Neural cell (in vitro differentiated cells): ENCODE results near the gene KRT80. TPM values are rescaled to one million over a fixed set of nuclear protein-coding genes. Genes with fewer than 3 reads are reported as not detected.

Experiments
- H2AFZ ChIP-seq: fragments of 200-600, 300-800 bp; sonication (generic), shearing (Covaris generic); 2 replicates; pipeline ENCODE4 v1.6.0; 2014; ENCODE audit warnings: low read depth, mild to moderate bottlenecking, antibody characterized with exemption, low read length, moderate library complexity
- H3F3A ChIP-seq: fragments of 200-600 bp; shearing (Covaris generic); 2 replicates; pipeline ENCODE4 v1.6.1; 2016; ENCODE audit warnings: mild to moderate bottlenecking, moderate library complexity, mixed read lengths, antibody characterized with exemption, low read length; ENCODE audit not compliant: insufficient read depth, poor library complexity, severe bottlenecking
- H3K27ac ChIP-seq: fragments of 200-600, 300-800 bp; sonication (generic), shearing (Covaris generic); 2 replicates; pipeline ENCODE4 v1.5.1; 2014; ENCODE audit warnings: mild to moderate bottlenecking, low read length, moderate library complexity
- H3K27me3 ChIP-seq: fragments of 300-800, 200-600 bp; sonication (generic), shearing (Covaris generic); 2 replicates; pipeline ENCODE4 v1.6.0; 2014; ENCODE audit warnings: mild to moderate bottlenecking, low read depth, low read length, moderate library complexity; ENCODE audit not compliant: insufficient read depth
- H3K36me3 ChIP-seq: fragments of 300-800, 200-600 bp; sonication (generic), shearing (Covaris generic); 2 replicates; pipeline ENCODE4 v1.5.1; 2014; ENCODE audit warnings: mild to moderate bottlenecking, antibody characterized with exemption, low read length, moderate library complexity; ENCODE audit not compliant: insufficient read depth
- H3K4me2 ChIP-seq: fragments of 300-800, 200-600 bp; sonication (generic), shearing (Covaris generic); 2 replicates; pipeline ENCODE4 v1.6.0; 2014; ENCODE audit warnings: mild to moderate bottlenecking, low read length
- H3K4me3 ChIP-seq: fragments of 300-800, 200-600 bp; sonication (generic), shearing (Covaris generic); 2 replicates; pipeline ENCODE4 v1.5.1; 2014; ENCODE audit warnings: mild to moderate bottlenecking, low read length, moderate library complexity
- H3K79me2 ChIP-seq: fragments of 200-600 bp; shearing (Covaris generic); replicated peaks from 2 replicates; pipeline ENCODE4 v1.6.0; 2014; ENCODE audit warnings: mild to moderate bottlenecking, low read length, moderate library complexity; ENCODE audit not compliant: insufficient read depth
- H3K9ac ChIP-seq: fragments of 300-800, 200-600 bp; sonication (generic), shearing (Covaris generic); 2 replicates; pipeline ENCODE4 v1.6.1; 2016; ENCODE audit warnings: mild to moderate bottlenecking, low read length, mixed read lengths
- H3K9me2 ChIP-seq: fragments of 200-600 bp; shearing (Covaris generic); 2 replicates; pipeline ENCODE4 v1.6.1; 2016; ENCODE audit warnings: mild to moderate bottlenecking, low read length, mixed read lengths; ENCODE audit not compliant: insufficient read depth
- H3K9me3 ChIP-seq: fragments of 200-600, 300-800 bp; sonication (generic), shearing (Covaris generic); 2 replicates; pipeline ENCODE4 v1.6.1; 2016; ENCODE audit warnings: mild to moderate bottlenecking, mixed run types, low read length, moderate library complexity, mixed read lengths
- H4K20me1 ChIP-seq: fragments of 200-600 bp; shearing (Covaris generic); 2 replicates; pipeline ENCODE4 v1.6.1; 2016; ENCODE audit warnings: mild to moderate bottlenecking, mixed run types; ENCODE audit not compliant: insufficient read depth
- CTCF ChIP-seq: fragments of 450-650 bp; IDR thresholded peaks from 2 replicates; pipeline ENCODE4 v1.5.1; 2014; ENCODE audit warnings: antibody characterized with exemption, mild to moderate bottlenecking, moderate library complexity; ENCODE audit not compliant: poor library complexity, severe bottlenecking
- EP300 ChIP-seq: fragments of 450-650 bp; conservative IDR thresholded peaks from 2 replicates; pipeline ENCODE4 v1.6.1; 2014; ENCODE audit warnings: antibody characterized with exemption, mild to moderate bottlenecking, moderate library complexity; ENCODE audit not compliant: poor library complexity, severe bottlenecking
- EZH2 ChIP-seq: fragments of 200-600, 300-800 bp; shearing (Covaris generic), sonication (generic); IDR thresholded peaks from 2 replicates; pipeline ENCODE4 v1.6.1; 2014; ENCODE audit warnings: antibody characterized with exemption, low read length, borderline replicate concordance, mild to moderate bottlenecking; ENCODE audit not compliant: insufficient read depth, poor library complexity, severe bottlenecking
- MXI1 ChIP-seq: fragments of 450-650 bp; conservative IDR thresholded peaks from 2 replicates; pipeline ENCODE4 v1.6.1; 2014; ENCODE audit warnings: antibody characterized with exemption, mild to moderate bottlenecking; ENCODE audit not compliant: poor library complexity, severe bottlenecking
- POLR2AphosphoS5 ChIP-seq: IDR thresholded peaks from 2 replicates; pipeline ENCODE4 v1.6.1; 2012
- RAD21 ChIP-seq: fragments of 450-650 bp; conservative IDR thresholded peaks from 2 replicates; pipeline ENCODE4 v1.6.1; 2014; ENCODE audit warnings: antibody characterized with exemption, mild to moderate bottlenecking, moderate library complexity
- REST ChIP-seq: IDR thresholded peaks from 2 replicates; pipeline ENCODE4 v1.6.1; 2012; ENCODE audit warnings: borderline replicate concordance
- SMC3 ChIP-seq: fragments of 450-650 bp; conservative IDR thresholded peaks from 2 replicates; pipeline ENCODE4 v1.6.1; 2014; ENCODE audit warnings: antibody characterized with exemption, mild to moderate bottlenecking, moderate library complexity; ENCODE audit not compliant: poor library complexity
- TAF1 ChIP-seq: IDR thresholded peaks from 2 replicates; pipeline ENCODE4 v1.6.1; 2012; ENCODE audit warnings: low read depth
- polyA plus RNA-seq: library from polyadenylated mRNA; depleted of rRNA; stranded (reverse); fragments of >200 nt; gene quantifications from 2 replicates; pipeline ENCODE4 v1.2.3, GENCODE V29; 2014

The KRT80 gene
- polyA plus RNA-seq, 1 donor from 2014 or later: not detected

- H3K9me2 ChIP-seq: no peaks in the 10 kb centered on the region
- no peak overlapping the region for H2AFZ ChIP-seq
- no peak overlapping the region for H3K27ac ChIP-seq
- no peak overlapping the region for H3K4me3 ChIP-seq
- H3K79me2 ChIP-seq: no peaks in the 10 kb centered on the region
- no peak overlapping the region for H3K4me2 ChIP-seq
- TF ChIP-seq CTCF (no peak), EZH2 (no peak), REST (no peak), POLR2AphosphoS5 (no peak), MXI1 (no peak), TAF1 (no peak), RAD21 (no peak), EP300 (no peak), SMC3 (no peak)
- no peaks in the 10 kb centered on the region for H3K36me3 ChIP-seq
- no peaks in the 10 kb centered on the region for H3K27me3 ChIP-seq
- no peaks in the 10 kb centered on the region for H3F3A ChIP-seq
- H3K9ac ChIP-seq: no peak overlapping the region
- no peaks in the 10 kb centered on the region for H3K9me3 ChIP-seq
- no peaks in the 10 kb centered on the region for H4K20me1 ChIP-seq
Measured at GRCh38 chr12:52141306-52141705, 50.5 kb downstream of the KRT80 start.

GRCh38 chr12:52139579-52140062 is 52.2 kb downstream of the KRT80 start:
- Histone ChIP-seq H3K27ac (no peak overlapping the region), H3K79me2 (no peaks in the 10 kb centered on the region), H3K9ac (no peak overlapping the region), H3K4me2 (no peak overlapping the region), H3K27me3 (no peaks in the 10 kb centered on the region), H3K9me3 (no peaks in the 10 kb centered on the region), H4K20me1 (no peaks in the 10 kb centered on the region), H3K36me3 (no peaks in the 10 kb centered on the region), H2AFZ (no peak overlapping the region), H3K4me3 (no peak overlapping the region), H3F3A (no peaks in the 10 kb centered on the region), H3K9me2 (no peaks in the 10 kb centered on the region)
- TF ChIP-seq REST (no peak), CTCF (peak; percentile 72), MXI1 (no peak), POLR2AphosphoS5 (no peak), EZH2 (no peak), TAF1 (no peak), RAD21 (peak; percentile 68), EP300 (no peak), SMC3 (peak; percentile 60)
